ENCODE data around the gene RPL26. TPM values are rescaled to one million over a fixed set of nuclear protein-coding genes. Genes with fewer than 3 reads are reported as not detected.

RPL26 gene
- total RNA-seq, 1 donor: 2,089 TPM

GRCh38 chr17:8405499-8406016, 22.6 kb upstream of the RPL26 start:
- DNase-seq (ENCODE audit: insufficient read length, low spot score, missing footprints): no peak
- Histone ChIP-seq H3K27me3 (ENCODE audit: insufficient read depth, low read length) (peaks cover 8% of the 10 kb centered on the region), H3K27ac (ENCODE audit: low read depth, low read length) (no peak overlapping the region), H4K20me1 (ENCODE audit: insufficient read depth, low read length) (no peaks in the 10 kb centered on the region), H3K4me3 (ENCODE audit: insufficient read depth, low read length) (no peak overlapping the region), H3K79me2 (ENCODE audit: insufficient read depth, low read length) (no peaks in the 10 kb centered on the region), H3K4me1 (ENCODE audit: insufficient read depth, low read length) (peaks cover 2% of the 10 kb centered on the region), H3K36me3 (ENCODE audit: insufficient read depth, low read length) (no peaks in the 10 kb centered on the region), H3K9me3 (ENCODE audit: low read depth, low read length) (no peaks in the 10 kb centered on the region), H3K4me2 (ENCODE audit: insufficient read depth, low read length) (no peak overlapping the region), H2AFZ (ENCODE audit: low read length) (no peak overlapping the region)
- no peak for TF ChIP-seq CTCF (IDR thresholded peaks at IDR 0.05; ENCODE audit: extremely low read depth, low read depth, low read length)

GRCh38 chr17:8402921-8403536, 20.0 kb upstream of the RPL26 start:
- no peak overlapping the region for H3K27ac ChIP-seq (ENCODE audit: low read depth, low read length)
- TF ChIP-seq CTCF (IDR thresholded peaks at IDR 0.05; ENCODE audit: extremely low read depth, low read depth, low read length): no peak
- H3K9me3 ChIP-seq (ENCODE audit: low read depth, low read length): no peaks in the 10 kb centered on the region

GRCh38 chr17:8401107-8401506, 18.1 kb upstream of the RPL26 start:
- no peak overlapping the region for H3K4me2 ChIP-seq (ENCODE audit: insufficient read depth, low read length)
- no peak overlapping the region for H2AFZ ChIP-seq (ENCODE audit: low read length)
- peaks cover 30% of the 10 kb centered on the region for H3K27me3 ChIP-seq (ENCODE audit: insufficient read depth, low read length)
- H3K27ac ChIP-seq (ENCODE audit: low read depth, low read length): no peak overlapping the region
- H4K20me1 ChIP-seq (ENCODE audit: insufficient read depth, low read length): no peaks in the 10 kb centered on the region
- H3K4me3 ChIP-seq (ENCODE audit: insufficient read depth, low read length): no peak overlapping the region
- no peaks in the 10 kb centered on the region for H3K4me1 ChIP-seq (ENCODE audit: insufficient read depth, low read length)
- H3K36me3 ChIP-seq (ENCODE audit: insufficient read depth, low read length): no peaks in the 10 kb centered on the region
- no peak for TF ChIP-seq CTCF (IDR thresholded peaks at IDR 0.05; ENCODE audit: extremely low read depth, low read depth, low read length)
- H3K9me3 ChIP-seq (ENCODE audit: low read depth, low read length): no peaks in the 10 kb centered on the region
- no peak for DNase-seq (ENCODE audit: insufficient read length, low spot score, missing footprints)
- no peaks in the 10 kb centered on the region for H3K79me2 ChIP-seq (ENCODE audit: insufficient read depth, low read length)

More at GRCh38 chr17:8402921-8403536, 20.0 kb upstream of the RPL26 start:
- Histone ChIP-seq H3K36me3 (ENCODE audit: insufficient read depth, low read length) (no peaks in the 10 kb centered on the region), H3K79me2 (ENCODE audit: insufficient read depth, low read length) (no peaks in the 10 kb centered on the region), H4K20me1 (ENCODE audit: insufficient read depth, low read length) (no peaks in the 10 kb centered on the region), H3K4me3 (ENCODE audit: insufficient read depth, low read length) (no peak overlapping the region), H3K27me3 (ENCODE audit: insufficient read depth, low read length) (peaks cover 19% of the 10 kb centered on the region), H3K4me2 (ENCODE audit: insufficient read depth, low read length) (no peak overlapping the region), H2AFZ (ENCODE audit: low read length) (no peak overlapping the region), H3K4me1 (ENCODE audit: insufficient read depth, low read length) (no peaks in the 10 kb centered on the region)
- no peak for DNase-seq (ENCODE audit: insufficient read length, low spot score, missing footprints)

- no peaks in the 10 kb centered on the region for H3K79me2 ChIP-seq (ENCODE audit: insufficient read depth, low read length)
- H3K27me3 ChIP-seq (ENCODE audit: insufficient read depth, low read length): peaks cover 42% of the 10 kb centered on the region
- H3K9me3 ChIP-seq (ENCODE audit: low read depth, low read length): no peaks in the 10 kb centered on the region
- no peaks in the 10 kb centered on the region for H3K36me3 ChIP-seq (ENCODE audit: insufficient read depth, low read length)
- no peak overlapping the region for H3K4me2 ChIP-seq (ENCODE audit: insufficient read depth, low read length)
- TF ChIP-seq CTCF (IDR thresholded peaks at IDR 0.05; ENCODE audit: extremely low read depth, low read depth, low read length): no peak
- peaks cover 3% of the 10 kb centered on the region for H3K4me1 ChIP-seq (ENCODE audit: insufficient read depth, low read length)
- no peaks in the 10 kb centered on the region for H4K20me1 ChIP-seq (ENCODE audit: insufficient read depth, low read length)
- H3K27ac ChIP-seq (ENCODE audit: low read depth, low read length): no peak overlapping the region
- H2AFZ ChIP-seq (ENCODE audit: low read length): no peak overlapping the region
- DNase-seq (ENCODE audit: insufficient read length, low spot score, missing footprints): no peak
- H3K4me3 ChIP-seq (ENCODE audit: insufficient read depth, low read length): no peak overlapping the region
Observed at GRCh38 chr17:8398980-8399379, 16.0 kb upstream of the RPL26 start.
